Melanocyte of skin (primary cell): ENCODE results near the gene CDK11A. TPM values are rescaled to one million over a fixed set of nuclear protein-coding genes. Genes with fewer than 3 reads are reported as not detected.

Source experiments
- total RNA-seq, 2 donors: library from RNA; depleted of rRNA; stranded (reverse); fragments of >200 nt; gene quantifications; 2 replicates each; pipeline ENCODE4 v1.2.3, GENCODE V29; 2012

CDK11A gene
- total RNA-seq, result 10 to 100 TPM in 1 of 2 donors, 1 to 10 TPM in 1; 8.3 to 10.3 TPM

DNA sequence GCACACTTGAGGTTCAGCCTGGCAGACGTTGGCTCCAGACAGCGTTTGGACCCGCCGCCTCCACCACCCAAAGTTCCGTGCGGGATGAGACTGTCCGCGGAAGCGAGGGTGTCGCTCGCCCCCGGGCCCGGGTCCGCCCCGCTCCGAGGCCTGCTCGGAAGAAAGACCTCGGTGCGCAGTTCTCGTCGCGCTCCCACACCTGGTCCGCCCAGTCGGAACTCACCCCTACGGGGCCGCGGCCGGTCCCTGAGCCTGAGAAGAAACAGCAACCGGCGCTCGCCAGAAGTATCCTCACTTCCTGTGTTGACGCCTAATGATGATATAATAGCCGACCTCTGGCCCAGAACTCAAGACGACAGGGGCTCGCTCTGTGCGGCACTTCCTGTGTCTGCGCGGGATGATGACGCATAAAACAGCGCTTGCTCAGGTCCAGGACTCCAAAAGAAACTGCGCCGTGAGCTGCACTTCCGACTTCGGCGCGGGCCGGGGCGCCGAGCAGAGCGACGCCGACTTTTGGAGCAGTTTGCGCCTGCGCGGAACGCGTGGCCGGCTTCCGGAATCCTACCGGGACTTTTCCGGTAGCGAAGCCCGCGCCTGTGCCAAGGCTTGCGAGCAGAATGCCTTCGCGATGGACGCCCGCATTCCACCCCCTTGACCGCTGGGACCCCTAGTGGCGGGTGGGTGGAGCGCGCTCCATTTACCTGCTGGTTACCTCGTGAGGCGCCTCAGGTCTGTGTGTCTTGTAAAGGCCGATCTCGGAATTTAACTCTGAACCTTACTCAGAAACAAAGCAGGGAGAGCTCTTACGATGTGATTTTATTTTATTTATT lies at the start of gene CDK11A:
Gene CDK11A (minus strand): TSS at position 323 of the 830 bp plus-strand sequence. CDS start 1,539 bp downstream, outside the sequence.

GRCh38 chr1:1692714-1693647 lies 31.2 kb downstream of the CDK11A start, which contains the start of gene SLC35E2B:
Gene SLC35E2B, minus strand, starts transcription at chr1:1692795. Its CDS starts 16,096 bp downstream, at chr1:1676699.

DNA sequence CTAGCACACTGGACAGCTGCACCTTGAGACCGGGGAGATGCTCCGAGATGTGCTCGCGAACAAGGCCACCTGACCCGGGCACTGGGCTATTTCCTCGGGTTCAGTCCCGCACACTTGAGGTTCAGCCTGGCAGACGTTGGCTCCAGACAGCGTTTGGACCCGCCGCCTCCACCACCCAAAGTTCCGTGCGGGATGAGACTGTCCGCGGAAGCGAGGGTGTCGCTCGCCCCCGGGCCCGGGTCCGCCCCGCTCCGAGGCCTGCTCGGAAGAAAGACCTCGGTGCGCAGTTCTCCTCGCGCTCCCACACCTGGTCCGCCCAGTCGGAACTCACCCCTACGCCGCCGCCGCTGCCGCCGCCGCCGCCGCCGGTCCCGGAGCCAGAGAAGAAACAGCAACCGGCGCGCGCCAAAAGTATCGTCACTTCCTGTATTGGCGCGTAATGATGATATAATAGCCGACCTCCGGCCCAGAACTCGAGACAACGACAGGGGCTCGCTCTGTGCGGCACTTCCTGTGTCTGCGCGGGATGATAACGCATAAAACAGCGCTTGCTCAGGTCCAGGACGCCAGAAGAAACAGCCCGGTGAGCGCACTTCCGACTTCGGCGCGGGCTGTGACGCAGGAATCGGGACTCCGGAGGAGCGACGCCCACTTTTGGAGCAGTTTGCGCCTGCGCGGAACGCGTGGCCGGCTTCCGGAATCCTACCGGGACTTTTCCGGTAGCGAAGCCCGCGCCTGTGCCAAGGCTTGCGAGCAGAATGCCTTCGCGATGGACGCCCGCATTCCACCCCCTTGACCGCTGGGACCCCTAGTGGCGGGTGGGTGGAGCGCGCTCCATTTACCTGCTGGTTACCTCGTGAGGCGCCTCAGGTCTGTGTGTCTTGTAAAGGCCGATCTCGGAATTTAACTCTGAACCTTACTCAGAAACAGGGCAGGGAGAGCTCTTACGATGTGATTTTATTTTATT lies 65.3 kb downstream of the CDK11A start, which contains the start of gene CDK11B:
Gene CDK11B (minus strand): TSS at position 422 of the 967 bp plus-strand sequence. CDS start 1,519 bp downstream, outside the sequence.

Other genes starting within 250 kb of the CDK11A start
- 10 to 100 TPM; 32.0 to 42.0 TPM for gene ATAD3A, start 212.2 kb downstream of the CDK11A start, total RNA-seq
- gene TMEM240, start 183.7 kb downstream of the CDK11A start, total RNA-seq, result 1 to 10 TPM; 2.1 to 4.7 TPM
- 100 to 1,000 TPM; 141 to 177 TPM for gene SSU72, start 149.5 kb downstream of the CDK11A start, total RNA-seq
- gene FNDC10, start 124.2 kb downstream of the CDK11A start, total RNA-seq, result 10 to 100 TPM in 1 of 2 donors, 1 to 10 TPM in 1; 7.3 to 20.0 TPM
- gene MIB2, start 108.9 kb downstream of the CDK11A start, total RNA-seq, result 10 to 100 TPM; 32.6 to 51.6 TPM
- gene MMP23B, start 92.2 kb downstream of the CDK11A start, total RNA-seq, result under 1 TPM; under 0.01 to 0.34 TPM
- gene CDK11B, start 65.4 kb downstream of the CDK11A start, total RNA-seq, result 1 to 10 TPM; 4.1 to 6.0 TPM
- gene SLC35E2B, start 31.6 kb downstream of the CDK11A start, total RNA-seq, result 10 to 100 TPM; 17.0 to 27.5 TPM
- gene NADK, start 54.1 kb upstream of the CDK11A start, total RNA-seq, result 10 to 100 TPM; 62.6 to 73.3 TPM
- 100 to 1,000 TPM in 1 of 2 donors, 10 to 100 TPM in 1; 99.8 to 121 TPM for gene GNB1, start 166.7 kb upstream of the CDK11A start, total RNA-seq
- gene CALML6, start 190.9 kb upstream of the CDK11A start, total RNA-seq, result under 1 TPM in 1 of 2 donors, not detected in 1; 0.33 TPM
- under 1 TPM; under 0.01 to 0.33 TPM for gene TMEM52, start 194.9 kb upstream of the CDK11A start, total RNA-seq